Measurements from ENCODE around the gene HDAC6.

Gene HDAC6

DNA sequence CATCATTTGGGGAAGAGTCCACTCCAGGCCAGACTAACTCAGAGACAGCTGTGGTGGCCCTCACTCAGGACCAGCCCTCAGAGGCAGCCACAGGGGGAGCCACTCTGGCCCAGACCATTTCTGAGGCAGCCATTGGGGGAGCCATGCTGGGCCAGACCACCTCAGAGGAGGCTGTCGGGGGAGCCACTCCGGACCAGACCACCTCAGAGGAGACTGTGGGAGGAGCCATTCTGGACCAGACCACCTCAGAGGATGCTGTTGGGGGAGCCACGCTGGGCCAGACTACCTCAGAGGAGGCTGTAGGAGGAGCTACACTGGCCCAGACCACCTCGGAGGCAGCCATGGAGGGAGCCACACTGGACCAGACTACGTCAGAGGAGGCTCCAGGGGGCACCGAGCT is 21.2 kb downstream of the HDAC6 start:
- WGBS, 2 experiments, result 89 to 90% methylated on average over 6 of the region's 6 CpGs
- Histone ChIP-seq H3K36me3 (ENCODE audit: control insufficient read depth, insufficient read depth, low read length) (peaks cover 12% of the 10 kb centered on the region), H3K27me3 (ENCODE audit: control insufficient read depth, insufficient read depth, low read length, poor library complexity, severe bottlenecking) (no peaks in the 10 kb centered on the region), H3K27ac (ENCODE audit: insufficient read depth, low read depth, low read length, poor library complexity, severe bottlenecking) (no peak overlapping the region), H3K9me3 (ENCODE audit: control insufficient read depth, low read length) (no peaks in the 10 kb centered on the region), H3K4me3 (ENCODE audit: insufficient read depth, low read depth, low read length) (no peak overlapping the region), H3K4me1 (ENCODE audit: control insufficient read depth, insufficient read depth, low read length) (no peaks in the 10 kb centered on the region)

DNA sequence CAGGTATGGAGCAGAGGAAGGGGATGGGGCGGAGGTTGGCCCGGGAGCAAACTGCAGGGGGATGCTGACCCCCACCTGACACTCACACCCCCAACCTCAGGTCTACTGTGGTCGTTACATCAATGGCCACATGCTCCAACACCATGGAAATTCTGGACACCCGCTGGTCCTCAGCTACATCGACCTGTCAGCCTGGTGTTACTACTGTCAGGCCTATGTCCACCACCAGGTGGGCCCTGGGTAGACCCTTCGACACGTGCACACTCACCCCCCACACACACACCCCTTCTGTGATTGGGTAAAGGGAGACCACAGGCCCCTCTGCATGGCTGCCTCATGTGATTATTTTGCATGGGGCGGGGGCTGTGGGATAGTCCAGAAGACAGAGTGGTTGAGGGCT is 22.2 kb downstream of the HDAC6 start:
- H3K27ac ChIP-seq (ENCODE audit: insufficient read depth, low read depth, low read length, poor library complexity, severe bottlenecking), result no peak overlapping the region
- H3K4me1 ChIP-seq (ENCODE audit: control insufficient read depth, insufficient read depth, low read length), result no peaks in the 10 kb centered on the region
- 94% methylated on average over 6 to 8 of the region's 8 CpGs for whole genome bisulfite sequencing, 2 experiments
- no peaks in the 10 kb centered on the region for H3K27me3 ChIP-seq (ENCODE audit: control insufficient read depth, insufficient read depth, low read length, poor library complexity, severe bottlenecking)
- H3K4me3 ChIP-seq (ENCODE audit: insufficient read depth, low read depth, low read length), result no peak overlapping the region
- no peaks in the 10 kb centered on the region for H3K9me3 ChIP-seq (ENCODE audit: control insufficient read depth, low read length)
- peaks cover 12% of the 10 kb centered on the region for H3K36me3 ChIP-seq (ENCODE audit: control insufficient read depth, insufficient read depth, low read length)

DNA sequence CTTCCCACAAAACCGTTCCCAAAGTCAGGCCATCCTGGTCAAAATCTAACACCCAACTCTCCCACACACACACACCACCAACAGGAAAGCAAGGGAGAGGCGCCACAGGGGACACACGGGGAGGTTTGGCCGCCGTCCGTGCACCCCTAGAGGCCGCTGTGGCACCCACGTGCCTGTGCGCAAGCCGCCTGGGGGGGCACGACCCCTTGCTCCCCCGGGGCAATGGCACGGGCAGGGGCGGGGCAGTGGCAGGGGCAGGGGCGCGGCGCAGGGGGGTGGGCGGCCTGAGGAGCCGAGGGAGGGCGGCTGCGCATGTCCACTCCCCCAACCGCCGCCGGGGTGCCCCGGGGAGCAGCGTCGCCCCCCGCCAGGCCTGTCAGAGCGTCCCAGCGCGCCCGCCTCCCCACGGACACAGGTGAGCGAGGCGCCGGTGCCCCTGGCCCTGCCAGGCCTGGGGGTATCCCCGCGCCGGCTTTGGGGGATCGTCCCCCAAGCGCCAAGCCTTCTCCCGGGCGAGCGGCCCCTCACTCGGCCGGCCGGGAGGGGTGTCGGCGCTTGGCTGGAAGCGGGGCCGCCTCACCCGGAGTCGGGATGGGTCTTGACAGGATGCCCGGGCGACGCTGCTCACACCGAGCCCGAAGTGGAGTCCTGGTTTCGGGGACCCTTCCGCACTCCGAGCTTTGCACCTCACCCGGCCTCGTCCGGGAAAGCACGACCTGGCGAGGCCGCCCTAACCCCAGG is 24.4 kb downstream of the HDAC6 start, which contains the start of gene ERAS:
Gene ERAS, plus strand, starts transcription at position 379 of the 741 bp plus-strand sequence. CDS start 2,611 bp downstream, outside the sequence.
- peaks cover 12% of the 10 kb centered on the region for H3K36me3 ChIP-seq (ENCODE audit: control insufficient read depth, insufficient read depth, low read length)
- H3K27ac ChIP-seq (ENCODE audit: insufficient read depth, low read depth, low read length, poor library complexity, severe bottlenecking), result no peak within 1 kb of the TSS
- H3K9me3 ChIP-seq (ENCODE audit: control insufficient read depth, low read length), result no peaks in the 10 kb centered on the region
- H3K27me3 ChIP-seq (ENCODE audit: control insufficient read depth, insufficient read depth, low read length, poor library complexity, severe bottlenecking), result peaks cover 16% of the 10 kb centered on the region
- H3K4me3 ChIP-seq (ENCODE audit: insufficient read depth, low read depth, low read length), result no peak within 1 kb of the TSS
- WGBS, 2 experiments, result 96% methylated on average over 67 of the region's 67 CpGs
- no peaks in the 10 kb centered on the region for H3K4me1 ChIP-seq (ENCODE audit: control insufficient read depth, insufficient read depth, low read length)

DNA sequence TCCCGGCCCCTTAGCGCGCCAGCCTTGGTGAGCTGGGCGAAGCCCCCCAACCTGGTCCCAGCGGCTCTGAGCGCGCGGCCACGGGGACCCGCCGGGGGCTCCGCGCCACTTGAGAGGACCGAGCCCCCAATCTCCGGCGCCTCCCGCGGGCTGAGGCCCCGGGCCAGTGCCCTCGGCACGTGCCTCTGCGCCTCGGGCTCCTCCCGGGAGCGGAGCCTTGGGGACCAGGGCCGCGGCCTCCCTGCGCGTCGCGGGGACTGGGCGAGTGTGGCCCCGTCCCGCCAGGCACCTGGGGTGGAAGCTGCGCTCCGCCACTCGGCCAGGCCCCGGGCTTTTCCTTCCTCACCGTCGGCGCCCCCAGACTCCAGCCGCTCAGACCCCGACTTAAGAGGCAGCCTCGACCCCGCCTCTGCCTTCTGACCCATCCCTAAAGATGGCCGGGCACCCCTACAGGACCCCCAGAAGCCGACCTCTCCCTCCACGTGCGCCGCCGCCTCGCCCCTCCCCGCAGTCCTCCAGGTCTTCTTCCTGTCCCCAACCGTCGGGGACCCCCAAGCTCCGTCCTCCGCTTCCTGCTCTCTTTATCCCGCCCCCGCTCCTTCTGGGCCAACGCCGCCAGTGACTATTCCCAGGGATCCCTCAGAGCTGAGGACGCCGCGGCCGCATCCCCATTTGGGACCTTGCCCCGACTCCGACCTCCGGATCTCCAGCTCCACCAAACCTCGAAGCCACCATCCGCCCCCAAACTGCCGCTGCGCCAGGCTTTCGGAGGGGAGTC is 25.2 kb downstream of the HDAC6 start:
- H3K36me3 ChIP-seq (ENCODE audit: control insufficient read depth, insufficient read depth, low read length), result peaks cover 12% of the 10 kb centered on the region
- peaks cover 23% of the 10 kb centered on the region for H3K27me3 ChIP-seq (ENCODE audit: control insufficient read depth, insufficient read depth, low read length, poor library complexity, severe bottlenecking)
- no peak overlapping the region for H3K4me3 ChIP-seq (ENCODE audit: insufficient read depth, low read depth, low read length)
- no peaks in the 10 kb centered on the region for H3K4me1 ChIP-seq (ENCODE audit: control insufficient read depth, insufficient read depth, low read length)
- no peaks in the 10 kb centered on the region for H3K9me3 ChIP-seq (ENCODE audit: control insufficient read depth, low read length)
- no peak overlapping the region for H3K27ac ChIP-seq (ENCODE audit: insufficient read depth, low read depth, low read length, poor library complexity, severe bottlenecking)
- WGBS, 2 experiments, result 85 to 86% methylated on average over 73 of the region's 73 CpGs

DNA sequence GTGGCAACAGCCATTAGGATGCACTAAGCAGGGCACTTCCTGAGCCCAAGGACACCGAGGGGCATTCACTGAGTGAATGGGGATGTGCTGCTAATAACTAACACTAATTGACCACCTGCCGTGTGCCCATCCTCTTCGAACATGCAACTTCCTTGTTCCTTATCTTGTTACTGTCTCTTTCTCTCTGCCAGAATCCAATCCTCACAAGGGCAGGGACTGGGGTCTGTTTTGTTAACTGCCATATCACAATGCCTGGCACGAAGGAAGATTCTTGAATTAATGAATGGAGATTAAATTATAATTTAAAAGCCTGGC is 25.7 kb downstream of the HDAC6 start:
- Histone ChIP-seq H3K9me3 (ENCODE audit: control insufficient read depth, low read length) (no peaks in the 10 kb centered on the region), H3K4me1 (ENCODE audit: control insufficient read depth, insufficient read depth, low read length) (no peaks in the 10 kb centered on the region), H3K27me3 (ENCODE audit: control insufficient read depth, insufficient read depth, low read length, poor library complexity, severe bottlenecking) (peaks cover 29% of the 10 kb centered on the region), H3K27ac (ENCODE audit: insufficient read depth, low read depth, low read length, poor library complexity, severe bottlenecking) (no peak overlapping the region), H3K36me3 (ENCODE audit: control insufficient read depth, insufficient read depth, low read length) (peaks cover 12% of the 10 kb centered on the region), H3K4me3 (ENCODE audit: insufficient read depth, low read depth, low read length) (no peak overlapping the region)
- WGBS, 2 experiments, result 59 to 62% methylated on average over 3 to 4 of the region's 4 CpGs

DNA sequence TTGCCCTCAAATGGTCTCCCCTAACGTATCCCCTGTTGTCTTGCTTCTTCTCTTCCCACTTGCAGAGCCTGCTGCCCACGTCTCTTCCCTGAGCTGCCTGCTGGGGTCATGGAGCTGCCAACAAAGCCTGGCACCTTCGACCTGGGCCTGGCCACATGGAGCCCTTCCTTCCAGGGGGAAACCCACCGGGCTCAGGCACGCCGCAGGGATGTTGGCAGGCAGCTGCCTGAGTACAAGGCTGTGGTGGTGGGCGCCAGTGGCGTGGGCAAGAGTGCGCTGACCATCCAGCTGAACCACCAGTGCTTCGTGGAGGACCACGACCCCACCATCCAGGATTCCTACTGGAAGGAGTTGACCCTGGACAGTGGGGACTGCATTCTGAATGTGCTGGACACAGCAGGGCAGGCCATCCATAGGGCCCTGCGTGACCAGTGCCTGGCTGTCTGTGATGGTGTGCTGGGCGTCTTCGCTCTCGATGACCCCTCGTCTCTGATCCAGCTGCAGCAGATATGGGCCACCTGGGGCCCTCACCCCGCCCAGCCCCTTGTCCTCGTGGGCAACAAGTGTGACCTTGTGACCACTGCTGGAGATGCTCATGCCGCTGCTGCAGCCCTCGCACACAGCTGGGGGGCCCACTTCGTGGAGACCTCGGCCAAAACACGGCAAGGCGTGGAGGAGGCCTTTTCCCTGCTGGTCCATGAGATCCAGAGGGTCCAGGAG is 27.3 kb downstream of the HDAC6 start:
- WGBS, 2 experiments, result 89 to 95% methylated on average over 24 of the region's 24 CpGs
- H3K36me3 ChIP-seq (ENCODE audit: control insufficient read depth, insufficient read depth, low read length), result peaks cover 7% of the 10 kb centered on the region
- no peaks in the 10 kb centered on the region for H3K4me1 ChIP-seq (ENCODE audit: control insufficient read depth, insufficient read depth, low read length)
- H3K27ac ChIP-seq (ENCODE audit: insufficient read depth, low read depth, low read length, poor library complexity, severe bottlenecking), result no peak overlapping the region
- no peak overlapping the region for H3K4me3 ChIP-seq (ENCODE audit: insufficient read depth, low read depth, low read length)
- peaks cover 44% of the 10 kb centered on the region for H3K27me3 ChIP-seq (ENCODE audit: control insufficient read depth, insufficient read depth, low read length, poor library complexity, severe bottlenecking)
- no peaks in the 10 kb centered on the region for H3K9me3 ChIP-seq (ENCODE audit: control insufficient read depth, low read length)

DNA sequence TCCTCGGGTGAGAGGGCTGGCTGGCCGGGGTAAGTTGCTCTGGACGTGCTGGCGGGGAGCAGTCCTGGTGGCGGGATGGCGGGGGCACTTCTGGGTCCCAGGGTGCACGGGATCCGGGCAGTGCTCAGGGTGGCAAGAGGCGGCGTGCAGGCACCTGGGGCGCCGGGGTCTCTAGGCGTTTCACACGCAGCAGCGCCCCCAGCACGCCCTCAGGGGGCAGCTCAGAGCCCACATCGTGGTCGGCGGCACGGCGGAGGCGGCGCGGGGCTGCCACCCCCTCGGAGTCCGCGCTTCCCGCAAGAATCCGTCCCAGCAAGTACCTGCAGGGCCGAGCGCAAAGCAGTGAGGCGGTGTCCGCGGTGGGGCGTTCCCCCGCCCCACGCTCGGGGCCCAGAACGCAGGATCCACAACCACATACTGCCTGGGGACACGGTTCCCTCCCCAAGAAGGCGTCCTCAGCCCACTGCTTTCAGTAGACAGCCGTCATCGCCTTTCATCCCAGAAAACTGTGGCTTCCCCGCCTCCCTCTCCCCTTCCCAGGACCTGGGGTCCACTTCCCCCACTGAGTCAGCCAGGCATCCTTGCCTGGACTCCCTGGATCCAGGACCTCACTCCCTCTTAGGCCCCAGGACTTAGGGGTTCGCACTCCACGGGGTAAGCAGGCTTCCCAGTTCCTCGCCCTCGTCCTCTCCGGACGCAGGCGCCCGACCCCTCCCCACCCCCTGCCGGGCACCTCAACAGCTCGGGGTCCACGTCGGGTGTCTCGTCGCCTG is 29.5 kb downstream of the HDAC6 start:
- Histone ChIP-seq H3K36me3 (ENCODE audit: control insufficient read depth, insufficient read depth, low read length) (no peaks in the 10 kb centered on the region), H3K9me3 (ENCODE audit: control insufficient read depth, low read length) (no peaks in the 10 kb centered on the region), H3K4me1 (ENCODE audit: control insufficient read depth, insufficient read depth, low read length) (no peaks in the 10 kb centered on the region), H3K27me3 (ENCODE audit: control insufficient read depth, insufficient read depth, low read length, poor library complexity, severe bottlenecking) (peaks cover 64% of the 10 kb centered on the region), H3K4me3 (ENCODE audit: insufficient read depth, low read depth, low read length) (peak overlapping the region; percentile 10), H3K27ac (ENCODE audit: insufficient read depth, low read depth, low read length, poor library complexity, severe bottlenecking) (no peak overlapping the region)
- 7 to 8% methylated on average over 58 of the region's 58 CpGs for WGBS, 2 experiments

DNA sequence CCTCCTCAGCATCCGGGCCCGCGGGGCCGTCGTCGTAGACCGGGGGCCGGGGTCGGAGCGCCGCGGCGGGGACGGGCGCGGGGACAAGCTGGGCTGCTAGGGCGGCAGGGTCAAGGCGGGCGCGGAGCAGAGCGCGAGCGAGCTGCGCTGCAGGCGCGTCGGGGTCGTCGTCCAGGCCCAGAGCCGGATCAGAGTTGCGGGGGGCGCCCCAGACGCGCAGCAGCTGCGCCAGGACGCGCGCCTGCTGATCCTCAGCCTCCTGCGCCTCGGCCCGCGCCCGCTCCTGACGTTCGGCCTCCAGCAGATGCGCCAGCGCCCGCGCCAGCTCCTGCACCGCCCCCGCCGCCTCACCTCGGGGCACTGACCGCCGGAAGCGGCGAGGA is 30.0 kb downstream of the HDAC6 start:
- WGBS, 2 experiments, result 1% methylated on average over 57 of the region's 57 CpGs
- H3K4me1 ChIP-seq (ENCODE audit: control insufficient read depth, insufficient read depth, low read length), result no peaks in the 10 kb centered on the region
- no peaks in the 10 kb centered on the region for H3K9me3 ChIP-seq (ENCODE audit: control insufficient read depth, low read length)
- peak overlapping the region; percentile 10 for H3K4me3 ChIP-seq (ENCODE audit: insufficient read depth, low read depth, low read length)
- no peak overlapping the region for H3K27ac ChIP-seq (ENCODE audit: insufficient read depth, low read depth, low read length, poor library complexity, severe bottlenecking)
- H3K27me3 ChIP-seq (ENCODE audit: control insufficient read depth, insufficient read depth, low read length, poor library complexity, severe bottlenecking), result peaks cover 68% of the 10 kb centered on the region
- no peaks in the 10 kb centered on the region for H3K36me3 ChIP-seq (ENCODE audit: control insufficient read depth, insufficient read depth, low read length)

DNA sequence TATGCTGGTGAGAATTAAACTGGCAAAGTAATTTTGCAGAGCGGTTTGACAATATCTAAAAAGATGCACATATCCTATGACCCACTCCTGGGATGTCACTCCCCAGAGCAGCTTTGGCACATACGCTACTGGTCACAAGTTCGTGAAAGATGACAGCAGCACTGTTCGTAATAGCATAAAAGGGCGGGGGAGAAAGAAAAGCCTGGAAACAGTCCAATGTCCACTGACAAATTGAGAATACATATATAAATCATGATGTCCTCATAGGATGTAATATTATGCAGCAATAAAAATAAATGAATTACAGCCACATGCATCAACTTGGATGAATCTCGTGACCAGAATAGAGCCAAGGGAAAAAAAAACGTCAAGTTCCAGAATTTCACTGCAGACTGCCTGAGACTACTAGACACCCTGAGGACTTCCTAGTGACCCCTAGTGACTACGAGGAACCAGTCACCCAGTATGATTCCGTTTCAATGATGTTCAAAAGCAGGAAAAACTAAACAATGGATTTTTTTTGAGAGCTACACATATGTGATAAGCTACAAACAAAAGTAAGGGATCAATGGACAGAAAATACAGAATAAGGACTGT is 31.8 kb downstream of the HDAC6 start:
- H3K4me3 ChIP-seq (ENCODE audit: insufficient read depth, low read depth, low read length), result no peak overlapping the region
- peaks cover 68% of the 10 kb centered on the region for H3K27me3 ChIP-seq (ENCODE audit: control insufficient read depth, insufficient read depth, low read length, poor library complexity, severe bottlenecking)
- H3K36me3 ChIP-seq (ENCODE audit: control insufficient read depth, insufficient read depth, low read length), result no peaks in the 10 kb centered on the region
- H3K27ac ChIP-seq (ENCODE audit: insufficient read depth, low read depth, low read length, poor library complexity, severe bottlenecking), result no peak overlapping the region
- 47 to 61% methylated on average over 7 to 8 of the region's 9 CpGs for WGBS, 2 experiments
- H3K4me1 ChIP-seq (ENCODE audit: control insufficient read depth, insufficient read depth, low read length), result no peaks in the 10 kb centered on the region
- no peaks in the 10 kb centered on the region for H3K9me3 ChIP-seq (ENCODE audit: control insufficient read depth, low read length)
